Mucosa of rectum (tissue), 2 donors: ENCODE data around the gene BABAM1.

Source experiments
- H3K27ac ChIP-seq, 2 donors: one replicate each; pipeline ENCODE4 v1.7.0; 2013; ENCODE audit warnings: inconsistent platforms in 2 of 2, low read depth in 2 of 2, low read length in 2 of 2
- H3K27me3 ChIP-seq, 2 donors: one replicate each; pipeline ENCODE4 v1.7.0; 2013; ENCODE audit warnings: low read length in 2 of 2; ENCODE audit not compliant: control insufficient read depth in 2 of 2, insufficient read depth in 2 of 2
- H3K36me3 ChIP-seq, 2 donors: one replicate each; pipeline ENCODE4 v1.7.0; 2013; ENCODE audit warnings: low read length in 2 of 2; ENCODE audit not compliant: control insufficient read depth in 2 of 2, insufficient read depth in 2 of 2
- H3K4me1 ChIP-seq, 2 donors: one replicate each; pipeline ENCODE4 v1.7.0; 2013; ENCODE audit warnings: low read length in 2 of 2, mild to moderate bottlenecking in 1 of 2; ENCODE audit not compliant: control insufficient read depth in 2 of 2, insufficient read depth in 2 of 2
- H3K4me3 ChIP-seq, 2 donors: one replicate each; pipeline ENCODE4 v1.7.0; 2013; ENCODE audit warnings: low read length in 2 of 2
- H3K9ac ChIP-seq, 2 donors: one replicate each; pipeline ENCODE4 v1.7.0; 2013; ENCODE audit warnings: low read length in 2 of 2, low read depth in 1 of 2, mild to moderate bottlenecking in 1 of 2
- H3K9me3 ChIP-seq, 2 donors: one replicate each; pipeline ENCODE4 v1.7.0; 2013; ENCODE audit warnings: low read length in 2 of 2; ENCODE audit not compliant: control insufficient read depth in 2 of 2
- donor health status: healthy.
- donor health status: Normal muscosa, but diverticular disease.

The BABAM1 gene

DNA sequence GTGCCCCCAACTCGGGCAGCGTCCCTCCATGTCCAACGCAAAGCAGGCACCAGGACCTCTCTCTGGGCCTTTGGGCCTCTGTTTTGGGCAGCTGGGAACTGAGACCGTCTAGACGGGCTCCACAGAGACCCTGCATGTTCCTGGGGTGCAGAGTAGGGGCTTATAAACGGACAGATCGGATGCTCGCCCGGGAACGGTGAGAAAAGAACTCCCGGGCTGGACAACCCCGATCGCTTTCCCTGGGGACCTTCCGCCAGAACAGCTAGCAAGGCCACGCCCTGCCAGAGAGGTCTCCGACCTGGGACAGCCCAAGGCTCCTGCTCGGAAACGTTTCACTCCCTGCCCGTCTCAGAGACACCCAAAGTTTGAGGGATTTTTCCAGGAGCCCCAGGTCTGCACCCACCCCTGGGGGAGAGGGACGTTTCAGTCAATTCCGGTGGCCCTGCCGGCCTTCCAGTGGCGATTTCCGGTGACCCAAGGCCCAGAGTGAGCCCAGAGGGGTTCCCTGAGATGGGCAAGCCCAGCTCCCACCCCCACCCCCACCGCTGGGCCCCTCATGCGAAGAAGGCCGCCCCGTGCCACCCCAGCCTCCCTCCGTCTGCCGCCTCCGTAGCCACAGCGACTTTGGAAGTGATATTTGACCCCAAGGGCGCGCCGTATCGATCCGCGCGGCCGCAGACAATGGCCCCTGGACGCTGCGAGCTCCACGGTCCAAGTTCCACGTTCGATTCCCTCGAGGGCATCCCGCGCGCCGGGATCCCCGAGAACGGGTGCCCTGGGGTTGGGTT is 23.2 kb upstream of the BABAM1 start:
- Histone ChIP-seq H3K9me3 (no peaks in the 10 kb centered on the region), H3K9ac (peak overlapping the region; percentile 81 to 92), H3K27me3 (no peaks in the 10 kb centered on the region), H3K36me3 (peaks cover 5 to 7% of the 10 kb centered on the region in 2 donors), H3K4me3 (peak overlapping the region; percentile 81 to 86), H3K27ac (peak overlapping the region; percentile 88 to 90), H3K4me1 (peaks cover 54 to 58% of the 10 kb centered on the region in 2 donors)

DNA sequence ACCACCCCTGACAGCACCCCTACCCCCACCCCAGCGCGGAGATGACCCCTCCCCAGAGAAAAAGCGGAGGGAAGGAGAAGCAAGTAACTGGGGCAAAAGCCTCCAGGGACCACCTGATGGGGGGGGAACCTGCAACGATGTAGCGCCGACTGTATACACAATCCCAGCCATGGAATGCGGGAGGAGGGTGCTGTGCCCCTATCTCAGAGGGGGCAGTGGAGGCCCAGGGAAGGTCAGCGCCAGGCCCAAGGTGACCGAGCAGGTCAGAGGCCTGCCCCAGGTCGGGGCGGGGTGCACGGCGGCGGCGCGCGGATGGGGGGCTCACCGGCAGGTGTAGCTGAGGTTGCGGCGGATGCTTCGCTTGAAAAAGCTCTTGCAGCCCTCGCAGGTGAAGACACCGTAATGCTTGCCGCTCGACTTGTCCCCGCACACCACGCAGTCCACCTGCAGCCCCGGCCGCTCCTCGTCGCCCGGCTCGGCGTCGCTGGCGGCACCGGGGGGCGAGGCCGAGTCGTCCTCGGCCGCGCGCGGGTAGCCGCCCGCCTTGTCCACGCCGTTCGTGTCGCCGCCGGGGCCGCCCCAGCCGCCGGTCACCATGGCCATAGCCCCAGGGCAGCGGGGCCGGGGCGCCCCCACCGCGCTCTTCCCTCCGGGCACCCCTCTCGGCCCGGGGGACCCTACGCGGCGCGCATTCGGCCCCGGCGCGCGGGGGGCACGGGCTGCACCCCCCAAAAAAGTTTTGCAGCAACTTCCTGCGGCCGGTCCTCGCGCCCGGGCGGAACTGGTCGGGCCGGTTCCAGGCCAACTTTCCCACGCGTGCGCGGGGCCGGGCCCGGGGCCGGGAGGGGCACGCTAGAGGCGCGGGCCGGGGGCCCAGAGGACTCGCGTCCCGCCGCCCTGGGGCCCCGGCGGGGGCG is 22.4 kb upstream of the BABAM1 start:
- peak overlapping the region; percentile 81 to 92 for H3K9ac ChIP-seq
- peak overlapping the region; percentile 88 to 90 for H3K27ac ChIP-seq
- peak overlapping the region; percentile 81 to 86 for H3K4me3 ChIP-seq
- no peaks in the 10 kb centered on the region for H3K27me3 ChIP-seq
- peaks cover 5 to 7% of the 10 kb centered on the region in 2 donors for H3K36me3 ChIP-seq
- H3K4me1 ChIP-seq: peaks cover 51 to 59% of the 10 kb centered on the region in 2 donors
- H3K9me3 ChIP-seq: no peaks in the 10 kb centered on the region

DNA sequence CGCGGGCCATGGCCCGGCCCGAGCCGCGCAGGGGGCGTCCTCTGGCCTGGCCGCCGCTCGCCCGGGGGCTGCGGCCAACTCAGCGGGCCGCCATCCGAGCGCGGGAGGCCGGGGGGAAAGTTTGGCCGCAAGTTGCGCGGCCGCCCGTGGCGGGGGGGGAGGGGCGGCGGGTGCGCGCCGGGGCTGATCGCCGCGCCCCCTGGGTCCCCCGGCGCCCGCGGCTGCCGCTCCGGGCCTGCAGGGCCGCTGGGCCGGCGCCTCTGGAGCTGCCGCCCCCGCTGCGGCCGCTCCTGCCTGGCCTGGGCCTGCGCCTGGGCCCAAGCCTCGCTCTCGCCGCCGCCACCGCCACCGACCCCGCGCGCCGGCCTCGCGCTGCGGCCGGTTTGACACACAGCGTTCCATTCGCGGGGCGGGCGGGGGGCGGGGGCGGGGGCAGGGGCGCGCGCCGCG is 21.7 kb upstream of the BABAM1 start, which contains the start of gene NR2F6:
Gene NR2F6, minus strand, starts transcription at position 385 of the 450 bp plus-strand sequence. CDS start 699 bp downstream, outside the sequence.
- H3K9ac ChIP-seq: peak within 1 kb of the TSS; percentile 81 to 92
- peak within 1 kb of the TSS; percentile 81 to 86 for H3K4me3 ChIP-seq
- H3K9me3 ChIP-seq: no peaks in the 10 kb centered on the region
- peaks cover 0 to 2% of the 10 kb centered on the region in 2 donors for H3K36me3 ChIP-seq
- no peaks in the 10 kb centered on the region for H3K27me3 ChIP-seq
- H3K4me1 ChIP-seq: peaks cover 49 to 52% of the 10 kb centered on the region in 2 donors
- H3K27ac ChIP-seq: peak within 1 kb of the TSS; percentile 94 to 95

DNA sequence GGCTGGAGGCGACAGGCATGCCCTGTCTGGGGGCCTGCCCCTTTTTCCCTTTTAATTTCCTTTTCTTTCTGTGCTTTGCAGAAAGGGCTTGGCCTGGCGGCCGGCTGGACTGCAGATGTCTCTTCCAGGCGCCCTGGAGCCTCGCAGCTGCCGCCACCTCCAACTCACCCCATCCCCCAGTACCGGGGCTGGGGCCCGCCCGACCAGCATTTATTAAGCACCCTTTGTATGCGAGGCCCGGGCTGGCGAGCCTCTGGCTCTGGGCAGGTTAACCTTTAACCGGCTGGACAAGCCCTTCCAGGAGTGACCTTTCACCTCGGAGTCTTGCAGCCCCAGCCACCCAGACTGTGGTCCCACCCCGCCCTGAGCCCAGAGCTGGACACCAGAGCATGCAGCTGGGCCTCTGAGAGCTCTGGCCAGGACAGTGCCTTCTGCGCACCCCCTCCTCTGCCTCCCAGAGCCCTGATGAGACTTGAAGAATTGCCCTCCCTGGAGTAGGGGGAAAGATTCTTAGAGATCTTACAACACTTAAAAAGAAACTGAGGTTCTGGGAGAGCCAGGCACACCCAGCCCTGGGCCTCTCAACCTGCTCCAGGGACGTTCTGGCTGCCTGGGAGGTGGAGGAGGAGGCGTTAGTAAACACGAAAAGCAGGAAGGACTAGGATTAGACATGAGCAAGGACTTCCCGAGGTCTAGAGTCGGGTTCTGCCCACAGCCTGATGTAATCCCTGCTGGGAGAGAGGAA is 20.4 kb upstream of the BABAM1 start:
- peaks cover 40 to 42% of the 10 kb centered on the region in 2 donors for H3K4me1 ChIP-seq
- no peaks in the 10 kb centered on the region for H3K9me3 ChIP-seq
- peak overlapping the region; percentile 67 to 72 for H3K4me3 ChIP-seq
- H3K9ac ChIP-seq: peak overlapping the region; percentile 47 to 77
- no peaks in the 10 kb centered on the region for H3K27me3 ChIP-seq
- H3K27ac ChIP-seq: peak overlapping the region; percentile 94 to 95
- no peaks in the 10 kb centered on the region for H3K36me3 ChIP-seq

- peaks cover 29 to 30% of the 10 kb centered on the region in 2 donors for H3K4me1 ChIP-seq
- H3K9me3 ChIP-seq: no peaks in the 10 kb centered on the region
- H3K27ac ChIP-seq: peak overlapping the region; percentile 82 to 95
- H3K4me3 ChIP-seq: no peak overlapping the region
- no peaks in the 10 kb centered on the region for H3K27me3 ChIP-seq
- H3K9ac ChIP-seq: peak overlapping the region; percentile 37 to 63
- H3K36me3 ChIP-seq: no peaks in the 10 kb centered on the region
These were observed 19.0 kb upstream of the BABAM1 start for GRCh38 chr19:17248011-17248776.

GRCh38 chr19:17249887-17250548 is 17.2 kb upstream of the BABAM1 start:
- Histone ChIP-seq H3K4me1 (peaks cover 26 to 30% of the 10 kb centered on the region in 2 donors), H3K9me3 (no peaks in the 10 kb centered on the region), H3K27me3 (no peaks in the 10 kb centered on the region), H3K36me3 (no peaks in the 10 kb centered on the region), H3K9ac (no peak overlapping the region), H3K4me3 (no peak overlapping the region), H3K27ac (no peak overlapping the region)

GRCh38 chr19:17254636-17255035 is 12.6 kb upstream of the BABAM1 start:
- no peak overlapping the region for H3K9ac ChIP-seq
- no peaks in the 10 kb centered on the region for H3K27me3 ChIP-seq
- H3K27ac ChIP-seq: no peak overlapping the region
- H3K4me1 ChIP-seq: no peaks in the 10 kb centered on the region
- H3K36me3 ChIP-seq: no peaks in the 10 kb centered on the region
- no peaks in the 10 kb centered on the region for H3K9me3 ChIP-seq
- no peak overlapping the region for H3K4me3 ChIP-seq

- Histone ChIP-seq H3K27ac (no peak overlapping the region), H3K9ac (no peak overlapping the region), H3K27me3 (no peaks in the 10 kb centered on the region), H3K36me3 (no peaks in the 10 kb centered on the region), H3K9me3 (no peaks in the 10 kb centered on the region), H3K4me3 (no peak overlapping the region), H3K4me1 (no peaks in the 10 kb centered on the region)
These were observed 12.1 kb upstream of the BABAM1 start for GRCh38 chr19:17255150-17255621.
